Upper lobe of right lung (tissue), 1 donor: ENCODE measurements around the gene PRDX5. TPM values are rescaled to one million over a fixed set of nuclear protein-coding genes. Genes with fewer than 3 reads are reported as not detected.
A peak's percentile ranks its signal among the peaks of the same experiment; 100 is the strongest.
"Not testable (repeated sequence)": the region's sequence is repeated elsewhere in the genome, so short reads cannot be mapped to it uniquely, and the experiment has no call there.

Experiments used
- ATAC-seq: fragments of 200-7000 bp; cut with Tn5 transposase; one replicate; pipeline ENCODE4 v1.9.1; 2020; ENCODE audit warnings: mild to moderate bottlenecking, moderate library complexity
- DNase-seq: peaks from one replicate; pipeline ENCODE4 v3.0.0-alpha.2; 2020
- H3K27ac ChIP-seq: fragments of 200-600 bp; one replicate; pipeline ENCODE4 v1.8.0; 2022
- H3K27me3 ChIP-seq: fragments of 200-600 bp; one replicate; pipeline ENCODE4 v1.8.0; 2022; ENCODE audit warnings: mild to moderate bottlenecking
- H3K36me3 ChIP-seq: fragments of 200-600 bp; one replicate; pipeline ENCODE4 v1.8.0; 2022
- H3K4me1 ChIP-seq: fragments of 200-600 bp; one replicate; pipeline ENCODE4 v1.8.0; 2022
- H3K4me3 ChIP-seq: fragments of 200-600 bp; one replicate; pipeline ENCODE4 v1.8.0; 2022; ENCODE audit warnings: mild to moderate bottlenecking
- H3K9me3 ChIP-seq: fragments of 200-600 bp; one replicate; pipeline ENCODE4 v1.8.0; 2022
- intact Hi-C: fragments of 100-400 bp; cut with DNase I; formaldehyde crosslinking; loops from one replicate; pipeline ENCODE4 v1.11.0; 2022
- total RNA-seq: library from RNA; stranded (reverse); fragmentation: NEBNext Ultra II Directional; extraction: Animal tissue kit (Norgen Biotek cat#: 25700); gene quantifications from one replicate; pipeline ENCODE4 v1.2.1, GENCODE V29; 2021
- TF ChIP-seq, protein P1 (sequence below): fragments of 200-600 bp; IDR thresholded peaks from one replicate; pipeline ENCODE4 v1.8.0; 2022; ENCODE audit warnings: antibody characterized with exemption
- donor health status: DM: no; HTN: yes; CAD: no; lungs with severe emphysema.

PRDX5 gene
- total RNA-seq, 1 donor from 2014 or later, result 176 TPM

DNA sequence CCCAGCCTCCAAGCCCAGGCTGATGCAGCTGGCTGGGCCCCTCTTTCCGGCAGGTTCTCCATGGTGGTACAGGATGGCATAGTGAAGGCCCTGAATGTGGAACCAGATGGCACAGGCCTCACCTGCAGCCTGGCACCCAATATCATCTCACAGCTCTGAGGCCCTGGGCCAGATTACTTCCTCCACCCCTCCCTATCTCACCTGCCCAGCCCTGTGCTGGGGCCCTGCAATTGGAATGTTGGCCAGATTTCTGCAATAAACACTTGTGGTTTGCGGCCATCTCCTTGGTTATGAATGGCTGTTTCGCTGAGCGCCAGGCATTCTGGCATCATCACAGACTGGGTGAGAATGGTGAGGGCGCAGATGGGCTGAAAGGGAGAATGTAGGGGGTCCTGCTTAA is 3.6 kb downstream of the PRDX5 start:
- Histone ChIP-seq H3K9me3 (no peaks in the 10 kb centered on the region), H3K36me3 (peaks cover 7% of the 10 kb centered on the region), H3K27me3 (no peaks in the 10 kb centered on the region), H3K4me1 (peaks cover 14% of the 10 kb centered on the region), H3K4me3 (no peak overlapping the region), H3K27ac (peak overlapping the region; percentile 65)
- TF ChIP-seq, protein P1, sequence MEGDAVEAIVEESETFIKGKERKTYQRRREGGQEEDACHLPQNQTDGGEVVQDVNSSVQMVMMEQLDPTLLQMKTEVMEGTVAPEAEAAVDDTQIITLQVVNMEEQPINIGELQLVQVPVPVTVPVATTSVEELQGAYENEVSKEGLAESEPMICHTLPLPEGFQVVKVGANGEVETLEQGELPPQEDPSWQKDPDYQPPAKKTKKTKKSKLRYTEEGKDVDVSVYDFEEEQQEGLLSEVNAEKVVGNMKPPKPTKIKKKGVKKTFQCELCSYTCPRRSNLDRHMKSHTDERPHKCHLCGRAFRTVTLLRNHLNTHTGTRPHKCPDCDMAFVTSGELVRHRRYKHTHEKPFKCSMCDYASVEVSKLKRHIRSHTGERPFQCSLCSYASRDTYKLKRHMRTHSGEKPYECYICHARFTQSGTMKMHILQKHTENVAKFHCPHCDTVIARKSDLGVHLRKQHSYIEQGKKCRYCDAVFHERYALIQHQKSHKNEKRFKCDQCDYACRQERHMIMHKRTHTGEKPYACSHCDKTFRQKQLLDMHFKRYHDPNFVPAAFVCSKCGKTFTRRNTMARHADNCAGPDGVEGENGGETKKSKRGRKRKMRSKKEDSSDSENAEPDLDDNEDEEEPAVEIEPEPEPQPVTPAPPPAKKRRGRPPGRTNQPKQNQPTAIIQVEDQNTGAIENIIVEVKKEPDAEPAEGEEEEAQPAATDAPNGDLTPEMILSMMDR, result no peak
- ATAC-seq, result peak; percentile 47
- peak; percentile 83 for DNase-seq
- intact Hi-C loops, result no loop called here

DNA sequence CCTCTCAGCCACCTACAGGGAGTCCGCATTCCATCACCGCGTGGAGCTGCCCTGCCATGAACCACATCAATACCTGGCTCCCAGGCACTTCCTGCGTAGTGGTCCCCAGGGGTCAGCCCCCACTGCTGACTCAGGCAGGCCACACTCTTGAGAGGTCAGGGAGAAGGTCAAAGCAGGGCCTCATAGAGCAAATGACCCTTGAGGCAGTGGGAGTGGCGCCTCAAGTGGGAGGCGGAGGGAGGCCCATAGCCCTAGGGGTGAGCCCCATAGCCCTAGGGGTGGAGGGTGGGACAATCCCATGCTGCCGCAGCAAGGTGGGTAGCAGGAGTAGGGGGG is 5.0 kb downstream of the PRDX5 start:
- ATAC-seq (no peak), DNase-seq (no peak)
- intact Hi-C loops, result no loop called here
- H3K4me3 ChIP-seq, result no peak overlapping the region
- H3K27ac ChIP-seq, result no peak overlapping the region
- no peaks in the 10 kb centered on the region for H3K9me3 ChIP-seq
- TF ChIP-seq, protein P1, result no peak
- H3K4me1 ChIP-seq, result peaks cover 12% of the 10 kb centered on the region
- no peaks in the 10 kb centered on the region for H3K27me3 ChIP-seq
- H3K36me3 ChIP-seq, result peaks cover 7% of the 10 kb centered on the region

DNA sequence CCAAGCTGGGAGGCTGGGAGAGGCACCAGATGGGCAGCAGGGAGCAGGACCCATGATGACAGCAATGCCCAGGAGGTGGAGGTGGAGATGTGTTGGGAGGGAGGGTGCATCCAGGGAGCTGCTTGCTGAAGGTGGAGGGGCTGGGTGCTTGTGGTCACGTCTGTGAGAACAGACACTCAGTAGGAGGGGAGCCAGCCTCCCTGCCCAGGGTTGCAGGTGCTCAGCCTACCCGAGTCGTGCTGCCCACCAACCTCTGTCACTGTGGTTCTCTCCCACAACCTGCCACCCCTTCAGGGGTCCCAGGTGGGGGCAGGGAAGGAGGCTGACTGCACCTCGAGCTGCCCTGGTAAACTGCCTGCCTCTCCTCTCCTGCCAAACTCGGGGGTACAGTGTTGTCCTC is 5.5 kb downstream of the PRDX5 start:
- no peaks in the 10 kb centered on the region for H3K27me3 ChIP-seq
- intact Hi-C loops, result no loop called here

DNA sequence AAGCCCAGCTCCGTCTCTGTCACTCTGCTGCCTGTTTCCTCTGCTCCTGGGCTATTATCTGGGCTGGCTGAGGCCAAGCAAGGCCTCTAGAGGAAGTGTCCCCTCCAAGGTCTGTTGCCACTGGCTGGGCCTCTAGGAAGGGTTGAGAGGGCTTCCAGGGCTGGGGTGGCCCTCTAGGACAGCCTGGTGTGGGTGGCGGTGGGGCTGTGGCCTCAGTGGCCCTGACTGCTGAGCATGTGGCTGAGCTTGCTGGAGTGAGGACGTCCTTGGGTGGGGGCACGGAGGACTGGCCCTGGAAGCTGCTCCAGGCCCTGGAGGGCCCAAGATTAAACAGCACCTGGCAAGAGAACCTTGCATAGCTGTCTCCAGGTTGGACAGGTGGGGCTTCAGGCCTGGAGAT is 6.1 kb downstream of the PRDX5 start:
- H3K4me3 ChIP-seq, H3K27ac ChIP-seq: not testable (repeated sequence)

More for the DNA sequence above, 5.5 kb downstream of the PRDX5 start:
- TF ChIP-seq, protein P1, result no peak
- DNase-seq, result peak; percentile 41
- H3K27ac ChIP-seq, result no peak overlapping the region
- H3K4me1 ChIP-seq, result peaks cover 12% of the 10 kb centered on the region
- H3K36me3 ChIP-seq, result peaks cover 7% of the 10 kb centered on the region
- no peaks in the 10 kb centered on the region for H3K9me3 ChIP-seq
- H3K4me3 ChIP-seq, result no peak overlapping the region
- no peak for ATAC-seq

DNA sequence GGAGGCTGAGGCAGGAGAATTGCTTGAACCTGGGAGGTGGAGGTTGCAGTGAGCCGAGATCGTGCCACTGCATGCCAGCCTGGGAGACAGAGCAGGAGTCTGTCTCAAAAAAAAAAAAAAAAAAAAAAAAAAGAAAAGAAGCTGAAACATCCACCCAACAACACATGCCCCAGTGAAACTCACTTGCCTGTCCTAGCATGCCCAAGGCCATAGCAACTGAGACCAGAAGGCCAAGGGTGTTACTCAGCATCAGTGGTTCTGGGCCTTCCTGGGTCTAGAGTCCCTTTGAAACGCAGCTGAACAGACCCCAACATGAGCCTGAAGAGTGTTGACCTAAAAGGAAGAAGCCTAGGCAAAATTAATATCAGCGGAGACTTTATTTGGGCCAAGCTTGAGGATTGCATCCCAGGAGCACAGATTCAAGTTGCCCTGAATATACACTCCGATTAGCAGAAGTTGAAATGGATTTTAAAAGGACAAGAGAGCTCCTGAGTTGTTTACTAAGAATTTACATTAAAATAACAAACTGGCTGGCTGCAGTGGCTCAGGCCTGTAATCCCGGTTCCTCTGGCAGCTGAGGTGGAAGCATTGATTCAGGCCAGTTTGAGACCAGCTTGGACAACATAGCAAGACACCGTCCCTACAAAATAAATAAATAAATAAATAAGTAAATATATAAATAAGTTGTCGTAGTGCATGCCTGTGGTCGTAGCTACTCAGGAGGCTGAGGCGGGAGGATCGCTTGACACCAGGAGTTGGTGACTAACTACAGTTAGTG is 7.0 kb downstream of the PRDX5 start:
- no peak overlapping the region for H3K4me3 ChIP-seq
- peaks cover 3% of the 10 kb centered on the region for H3K4me1 ChIP-seq
- intact Hi-C loops, result no loop called here
- ATAC-seq (no peak), DNase-seq (no peak)
- no peaks in the 10 kb centered on the region for H3K27me3 ChIP-seq
- TF ChIP-seq, protein P1, result no peak
- no peak overlapping the region for H3K27ac ChIP-seq
- H3K36me3 ChIP-seq, result peaks cover 7% of the 10 kb centered on the region
- H3K9me3 ChIP-seq, result no peaks in the 10 kb centered on the region

More for the DNA sequence above, 6.1 kb downstream of the PRDX5 start:
- H3K9me3 ChIP-seq, H3K27me3 ChIP-seq, H3K36me3 ChIP-seq, intact Hi-C loops, H3K4me1 ChIP-seq, ATAC-seq: not testable (repeated sequence)
- peak; percentile 46 for DNase-seq

DNA sequence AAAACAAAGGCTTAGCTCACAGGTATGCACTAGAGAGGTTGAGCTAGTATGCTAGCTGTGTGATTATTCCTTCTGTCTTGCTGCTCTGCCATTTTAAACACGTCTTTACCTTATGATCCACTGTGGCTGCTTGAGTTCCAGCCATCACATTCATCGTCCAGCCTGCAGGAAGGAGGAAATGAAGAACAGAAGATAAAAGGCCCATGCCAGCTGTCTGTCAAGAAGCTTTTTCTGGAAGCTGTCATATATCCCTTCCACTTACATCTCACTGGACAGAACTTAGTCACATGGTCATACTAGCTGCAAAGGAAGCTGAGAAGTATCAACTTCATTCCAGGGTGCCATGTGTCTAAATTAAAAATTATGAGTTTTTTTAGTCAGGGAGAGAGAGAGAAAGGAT is 9.5 kb downstream of the PRDX5 start:
- H3K4me3 ChIP-seq, result no peak overlapping the region
- no peaks in the 10 kb centered on the region for H3K27me3 ChIP-seq
- H3K9me3 ChIP-seq, result no peaks in the 10 kb centered on the region
- H3K27ac ChIP-seq, result no peak overlapping the region
- ATAC-seq (no peak), DNase-seq (no peak)
- peaks cover 13% of the 10 kb centered on the region for H3K4me1 ChIP-seq
- H3K36me3 ChIP-seq, result peaks cover 3% of the 10 kb centered on the region
- intact Hi-C loops, result no loop called here
- TF ChIP-seq, protein P1, result no peak
